ENCODE results near the gene CD59.
"Not testable (repeated sequence)": the region's sequence is repeated elsewhere in the genome, so short reads cannot be mapped to it uniquely, and the experiment has no call there.

Gene CD59

DNA sequence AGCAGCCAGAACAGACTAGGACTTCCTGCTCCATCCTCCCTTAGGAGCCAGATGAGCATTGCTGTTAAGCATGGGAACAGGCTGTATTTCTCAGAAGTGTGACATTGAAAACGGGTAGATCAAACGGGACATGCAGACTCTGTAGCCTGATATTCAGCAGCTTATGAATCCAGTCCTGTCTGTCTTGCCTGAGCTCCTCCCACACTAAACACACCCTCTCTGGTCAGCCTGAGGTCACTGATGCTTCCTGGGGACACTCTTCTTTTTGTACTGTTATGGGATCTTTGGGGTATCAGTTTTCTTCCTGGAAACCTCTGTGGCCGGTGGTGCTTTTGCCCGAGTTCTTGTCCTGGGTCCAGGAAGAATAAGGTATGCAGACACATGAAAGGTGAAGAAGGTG, 71.4 kb downstream of the CD59 start:
- DNase-seq = no peak

DNA sequence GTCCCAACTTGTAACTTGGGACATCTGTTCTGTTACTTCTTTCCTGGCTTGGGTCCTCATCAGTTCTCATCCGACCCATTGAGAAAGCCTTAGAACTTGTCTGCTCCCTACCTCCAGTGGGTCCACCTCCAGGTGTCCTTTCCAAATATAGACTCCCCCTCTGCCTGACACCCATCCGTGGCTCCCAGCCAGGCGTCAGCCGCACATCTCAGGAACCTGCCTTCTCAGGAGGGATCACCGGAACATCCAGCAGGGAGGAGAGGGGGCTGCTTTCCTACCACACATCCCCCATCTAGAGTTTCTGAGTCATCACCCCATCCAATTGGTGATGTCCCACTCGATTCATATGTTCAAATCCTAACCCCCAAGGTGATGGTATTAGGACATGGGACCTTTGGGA, 72.1 kb downstream of the CD59 start:
- DNase-seq = no peak

- no peak for DNase-seq
These were observed 73.1 kb downstream of the CD59 start for GRCh38 chr11:33663121-33663520.

DNA sequence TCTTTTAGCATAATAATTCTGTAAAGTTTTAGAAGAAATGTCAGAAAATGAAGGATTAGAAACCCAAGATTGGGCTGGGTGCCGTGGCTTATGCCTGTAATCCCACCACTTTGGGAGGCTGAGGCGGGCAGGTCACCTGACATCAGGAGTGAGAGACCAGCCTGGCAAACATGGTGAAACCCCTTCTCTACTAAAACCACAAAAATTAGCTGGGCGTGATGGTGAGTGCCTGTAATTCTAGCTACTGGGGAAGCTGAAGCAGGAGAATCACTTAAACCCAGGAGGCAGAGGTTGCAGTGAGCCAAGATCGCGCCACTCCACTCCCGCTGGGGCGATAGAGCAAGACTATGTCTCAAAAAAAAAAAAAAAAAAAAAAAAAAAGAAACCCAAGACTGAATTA, 74.7 kb downstream of the CD59 start:
- DNase-seq = not testable (repeated sequence)

GRCh38 chr11:33660962-33661361, 75.3 kb downstream of the CD59 start:
- no peak for DNase-seq

GRCh38 chr11:33659370-33660139, 76.7 kb downstream of the CD59 start:
- no peak for DNase-seq

- no peak for DNase-seq
These were observed 77.9 kb downstream of the CD59 start for GRCh38 chr11:33658195-33658900.

- no peak for DNase-seq
These were observed 78.5 kb downstream of the CD59 start for GRCh38 chr11:33657757-33658156.

- DNase-seq = no peak
These were observed 79.5 kb downstream of the CD59 start for GRCh38 chr11:33656768-33657167.

DNA sequence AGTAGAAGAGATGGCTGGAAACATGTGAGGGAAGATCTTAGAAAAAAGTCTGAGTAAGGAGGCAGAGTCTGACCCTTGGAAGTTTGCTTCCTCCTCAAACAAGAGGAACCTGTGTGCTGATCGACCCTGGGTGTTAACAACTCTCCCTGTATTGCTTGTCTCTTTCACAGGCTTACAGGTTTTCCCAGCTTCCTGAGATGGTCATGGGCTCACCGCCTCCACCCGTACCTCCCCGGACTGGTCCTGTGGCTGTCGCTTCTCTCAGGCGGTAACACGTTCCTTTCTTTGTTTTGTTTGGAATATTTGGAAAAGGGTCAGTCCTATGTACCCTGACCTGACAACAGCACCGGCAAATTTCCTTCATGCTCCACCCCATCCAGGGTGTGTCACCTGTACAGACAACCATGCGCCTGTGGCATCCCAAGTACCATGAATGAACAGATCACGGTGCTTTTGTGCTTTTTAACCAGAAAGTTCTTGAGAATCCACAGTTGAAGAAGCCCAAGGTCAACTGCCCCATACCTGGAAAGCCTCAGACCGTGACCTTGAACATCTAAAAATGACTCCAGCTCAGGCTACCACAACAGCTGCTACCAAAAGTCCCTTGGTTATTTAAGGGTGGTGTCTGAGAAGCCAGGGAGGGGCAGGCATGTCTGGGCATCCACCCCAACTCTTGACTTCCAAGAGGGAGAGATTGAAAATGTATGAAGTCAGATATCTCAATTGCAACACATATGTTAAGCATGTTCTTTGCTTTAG, 80.2 kb downstream of the CD59 start:
- DNase-seq = no peak

GRCh38 chr11:33654594-33654993, 81.6 kb downstream of the CD59 start:
- DNase-seq = no peak

All from activated CD4-positive, alpha-beta T cell treated with anti-CD3 and anti-CD28 coated beads, Interleukin-2, amount 50 U/mL, for 16 hours (primary cell).